GM18499 (cell line): ENCODE data around the gene SFT2D2.

Experiments
- ATAC-seq: cut with Tn5 transposase; IDR thresholded peaks from one replicate; pipeline ENCODE4 v1.9.1; 2021; ENCODE audit warnings: moderate number of reproducible peaks; ENCODE audit not compliant: insufficient read depth, unreplicated experiment

SFT2D2 gene

DNA sequence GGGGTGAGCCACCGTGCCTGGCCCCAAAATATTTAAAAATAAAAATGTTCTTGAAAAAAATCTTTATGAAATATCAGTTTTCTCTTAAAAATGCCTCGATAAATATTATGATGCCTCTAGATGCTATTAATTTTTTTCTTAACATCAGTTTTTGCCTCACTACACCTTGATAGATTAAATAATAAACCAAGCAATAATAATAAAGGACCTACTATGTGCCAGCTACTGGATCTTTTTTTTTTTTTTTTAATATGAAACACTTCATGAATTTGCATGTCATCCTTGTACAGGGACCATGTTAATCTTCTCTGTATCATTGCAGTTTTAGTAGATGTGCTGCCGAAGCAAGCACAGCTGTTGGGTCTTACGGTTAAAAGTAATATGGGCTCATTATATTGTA lies 37.3 kb downstream of the SFT2D2 start:
- no peak for ATAC-seq

DNA sequence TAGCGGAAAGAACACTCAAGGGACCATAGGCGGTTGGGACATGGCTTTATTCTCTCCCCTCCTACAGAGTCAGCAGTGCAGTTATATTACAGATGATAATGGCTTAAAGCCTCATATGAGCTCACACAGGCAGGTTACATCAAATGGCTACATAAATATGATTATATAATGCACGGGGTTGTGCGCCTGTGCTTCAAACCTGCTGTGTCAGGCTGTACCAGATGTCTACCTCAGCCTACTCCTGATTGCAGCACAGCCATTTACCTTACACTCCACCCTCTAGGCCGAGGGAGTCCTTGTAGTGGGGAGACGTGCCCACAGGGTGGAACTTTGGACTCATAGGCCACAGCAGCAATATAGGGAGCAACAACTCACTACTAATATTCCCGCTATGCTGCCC lies 38.5 kb downstream of the SFT2D2 start:
- ATAC-seq = no peak

DNA sequence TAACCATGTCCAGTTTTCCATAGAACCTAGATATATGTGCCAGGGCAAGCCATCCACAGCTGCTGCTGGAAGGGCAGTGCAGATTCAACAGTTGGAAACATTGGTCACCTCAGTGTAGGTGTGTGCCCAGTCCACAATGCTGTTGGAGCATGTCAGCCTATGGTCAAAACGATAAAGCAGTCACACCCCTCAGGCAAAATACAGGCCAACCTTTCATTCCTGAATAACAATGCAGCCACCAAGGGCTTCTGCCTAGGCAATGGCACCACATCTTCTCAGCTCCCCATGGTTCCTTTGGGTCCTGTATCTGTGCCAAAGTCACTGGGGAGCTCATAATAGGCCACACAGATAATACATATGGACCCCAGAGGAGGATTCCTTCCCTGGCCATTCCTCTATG lies 39.8 kb downstream of the SFT2D2 start:
- ATAC-seq = no peak

DNA sequence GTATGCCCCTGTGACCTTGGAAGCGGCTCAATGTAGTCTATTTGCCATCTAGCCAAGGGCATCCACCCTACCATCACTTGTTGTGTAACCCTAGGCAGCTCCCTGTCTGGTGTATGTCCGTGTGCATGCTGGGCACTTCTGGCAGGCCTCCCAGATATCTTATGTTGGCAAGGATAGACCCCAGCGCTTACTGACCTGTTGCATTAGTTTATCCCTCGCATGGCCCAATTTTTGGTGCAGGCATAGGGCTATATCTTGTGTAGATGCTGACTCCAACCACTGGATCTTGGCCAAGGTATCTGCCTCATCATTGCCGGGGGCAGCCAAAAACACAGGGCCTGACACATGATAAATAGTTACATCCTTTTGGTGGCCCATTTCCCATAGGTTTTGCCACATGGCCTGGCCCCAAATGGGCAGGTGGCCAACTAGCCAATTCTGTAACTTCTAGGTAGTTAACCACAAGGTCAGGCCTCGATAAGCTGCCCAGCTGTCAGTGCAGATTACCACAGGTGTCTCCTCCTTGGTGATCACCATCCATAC lies 40.9 kb downstream of the SFT2D2 start:
- ATAC-seq = no peak

DNA sequence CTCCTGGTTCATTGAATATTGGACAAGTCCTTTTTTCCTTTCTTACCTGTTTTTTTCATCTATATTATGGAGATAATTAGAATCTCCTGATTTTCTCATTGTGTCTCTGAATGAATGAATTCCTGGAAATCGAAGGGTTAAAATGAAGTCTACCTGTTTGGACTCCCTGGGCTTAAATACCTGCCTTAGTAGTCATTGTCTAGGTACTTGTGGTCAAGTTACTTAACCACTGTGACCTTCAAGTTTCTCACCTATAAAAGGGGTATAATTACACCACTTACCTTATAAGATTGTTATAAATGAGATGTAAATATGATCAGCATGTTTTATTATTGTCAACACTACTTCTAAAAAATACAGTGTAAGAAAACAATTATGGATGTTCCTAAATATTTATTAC lies 45.8 kb downstream of the SFT2D2 start:
- ATAC-seq = no peak

DNA sequence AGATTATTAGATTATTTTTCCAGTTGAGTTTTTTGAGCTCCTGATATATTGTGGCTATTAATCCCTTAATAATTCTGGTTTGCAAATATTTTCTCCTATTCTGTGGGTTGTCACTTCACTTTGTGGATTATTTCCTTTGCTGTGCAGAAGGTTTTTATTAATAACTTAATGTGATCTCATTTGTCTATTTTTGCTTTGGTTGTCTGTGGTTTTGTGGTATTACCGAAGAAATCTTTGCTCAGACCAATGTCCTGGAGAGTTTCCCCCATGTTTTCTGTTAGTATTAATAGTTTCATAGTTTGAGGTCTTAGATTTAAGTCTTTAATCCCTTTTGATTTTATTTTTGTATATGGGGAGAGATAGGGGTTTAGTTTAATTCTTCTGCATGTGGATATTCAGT lies 47.8 kb downstream of the SFT2D2 start:
- ATAC-seq = no peak

DNA sequence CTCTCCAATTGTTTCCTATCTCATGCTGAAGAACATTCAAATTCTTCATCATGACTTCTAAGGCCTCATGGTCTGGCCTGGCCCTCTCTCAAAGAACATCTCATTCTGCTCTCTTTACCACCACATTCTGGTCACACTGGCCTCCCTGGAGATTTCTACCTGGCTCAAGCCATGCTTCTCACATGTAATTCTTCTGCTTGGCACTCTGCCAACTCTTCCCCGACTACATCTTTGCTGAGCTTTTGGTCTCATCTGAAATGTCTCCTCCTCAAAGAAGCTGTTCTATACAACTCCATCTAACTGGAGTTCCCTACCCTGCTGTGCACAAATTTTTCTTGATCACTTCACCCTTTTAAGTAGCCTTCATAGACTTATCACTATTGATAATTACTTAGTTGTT lies 53.4 kb downstream of the SFT2D2 start:
- no peak for ATAC-seq

DNA sequence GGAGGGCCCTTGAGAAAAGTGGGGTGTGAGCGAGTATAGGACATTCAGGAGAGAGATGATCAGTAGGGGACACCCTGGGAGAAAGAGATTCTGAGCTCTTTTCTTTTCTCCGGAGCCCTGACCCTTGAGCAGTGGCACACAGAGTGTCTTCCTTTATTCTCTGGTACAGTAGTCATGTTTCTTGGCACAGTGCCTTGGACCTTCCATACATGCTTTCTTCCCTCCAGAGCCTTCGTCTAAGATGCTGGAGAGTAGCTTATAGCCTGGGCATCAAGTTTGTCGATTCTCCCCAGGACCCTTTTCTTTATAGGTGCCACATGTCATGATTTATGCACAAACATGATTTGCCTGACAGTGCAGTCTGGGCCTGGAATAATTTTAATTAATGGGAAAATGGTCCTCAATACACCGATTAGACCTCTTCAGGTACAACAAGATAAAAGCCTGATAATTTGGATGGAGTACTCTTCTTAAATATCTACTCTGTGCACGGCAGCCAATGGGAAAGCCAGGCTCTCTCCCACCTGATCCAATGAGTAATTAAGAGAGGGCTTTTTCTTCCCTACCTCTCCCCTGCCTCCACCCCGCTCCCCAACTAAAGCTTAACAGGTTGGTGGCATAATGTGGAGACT lies 54.6 kb downstream of the SFT2D2 start, which contains the start of gene TBX19:
Gene TBX19, plus strand, starts transcription at position 582 of the 632 bp plus-strand sequence. CDS start 214 bp downstream, outside the sequence.
- no peak for ATAC-seq

DNA sequence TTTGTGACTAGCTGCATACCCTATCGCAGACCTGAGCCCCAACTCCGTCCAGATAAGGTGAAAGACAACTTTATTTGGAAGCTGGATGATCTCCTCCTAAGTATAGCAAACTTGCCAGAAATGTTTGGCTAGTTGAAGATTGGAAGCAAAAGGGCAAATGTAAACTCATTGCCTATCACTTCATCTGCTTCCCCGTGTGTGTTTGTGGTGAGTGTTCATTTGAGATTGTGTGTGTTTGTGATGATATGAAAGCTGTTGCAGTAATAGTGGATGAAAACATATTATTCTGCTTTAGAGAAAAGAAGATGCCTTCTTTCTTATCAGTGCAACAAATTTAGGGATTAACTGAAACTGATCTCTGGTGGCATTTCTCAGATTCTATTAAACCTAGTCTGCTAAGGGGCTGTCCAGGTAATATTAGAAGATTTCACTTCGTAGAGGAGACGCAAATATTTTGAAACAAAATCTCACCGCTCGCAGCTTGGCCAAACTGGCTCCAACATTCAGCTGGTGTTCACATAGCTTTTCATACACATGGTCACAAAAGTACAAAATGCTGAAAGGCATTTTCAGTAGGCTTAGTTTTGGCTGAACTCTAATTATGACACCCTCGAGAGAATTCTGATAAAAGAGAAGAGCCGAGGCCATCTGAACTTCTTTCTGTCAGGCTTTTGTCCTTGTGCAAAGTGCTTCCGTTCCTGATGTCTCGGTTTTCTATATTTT lies 56.0 kb downstream of the SFT2D2 start:
- no peak for ATAC-seq

DNA sequence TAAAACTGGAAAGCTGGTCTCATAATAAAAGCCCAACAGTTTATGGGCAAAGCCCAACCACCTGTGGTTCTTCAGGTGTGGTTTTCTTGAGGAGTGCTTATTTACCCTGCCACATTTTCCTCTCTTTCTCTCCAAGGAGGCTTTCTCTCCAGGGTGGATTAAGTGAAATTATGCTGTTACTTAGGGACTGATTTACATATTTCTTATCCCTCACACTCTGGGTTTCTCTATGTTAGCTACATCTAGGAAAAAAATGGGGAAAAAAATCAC lies 59.7 kb downstream of the SFT2D2 start:
- ATAC-seq = no peak

DNA sequence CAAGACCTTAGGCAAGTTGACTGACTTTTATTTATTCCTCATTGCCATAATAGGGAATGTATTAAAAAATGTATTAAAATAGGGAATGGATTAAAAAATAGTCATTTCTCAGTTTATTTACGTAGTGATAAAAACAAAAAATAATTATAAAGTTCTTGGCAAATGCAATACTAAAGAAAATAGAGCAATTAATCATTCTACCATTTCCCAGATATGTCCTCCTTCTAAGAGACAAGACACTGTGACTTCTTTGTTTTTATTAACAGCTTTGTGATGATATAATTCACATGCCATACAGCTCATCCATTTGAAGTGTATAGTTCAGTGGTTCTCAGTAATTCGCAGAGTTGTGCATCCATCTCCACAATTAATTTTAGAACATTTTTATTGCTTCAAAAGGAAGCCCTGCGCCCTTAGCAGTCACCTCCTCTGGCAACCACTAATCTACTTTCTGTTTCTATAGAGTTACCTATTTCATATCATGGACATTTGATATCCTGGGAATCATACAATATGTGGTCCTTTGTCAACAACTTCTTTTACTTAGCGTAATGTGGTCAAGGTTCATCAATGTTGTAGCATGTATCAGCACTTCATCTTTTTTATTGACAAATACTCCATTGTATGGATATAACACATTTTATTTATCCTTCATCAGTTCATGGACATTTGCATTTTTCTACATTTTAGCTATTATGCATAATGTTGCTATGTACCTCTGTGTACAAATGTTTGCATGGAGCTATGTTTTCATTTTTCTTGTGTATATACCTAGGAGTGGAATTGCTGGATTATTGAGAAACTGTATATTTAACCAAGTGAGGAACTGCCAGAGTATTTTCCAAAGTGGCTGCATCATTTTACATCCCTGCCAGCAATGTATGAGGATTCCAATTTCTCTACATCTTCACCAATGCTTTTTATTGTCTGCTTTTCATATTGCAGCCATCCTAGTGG lies 60.4 kb downstream of the SFT2D2 start:
- ATAC-seq = no peak

DNA sequence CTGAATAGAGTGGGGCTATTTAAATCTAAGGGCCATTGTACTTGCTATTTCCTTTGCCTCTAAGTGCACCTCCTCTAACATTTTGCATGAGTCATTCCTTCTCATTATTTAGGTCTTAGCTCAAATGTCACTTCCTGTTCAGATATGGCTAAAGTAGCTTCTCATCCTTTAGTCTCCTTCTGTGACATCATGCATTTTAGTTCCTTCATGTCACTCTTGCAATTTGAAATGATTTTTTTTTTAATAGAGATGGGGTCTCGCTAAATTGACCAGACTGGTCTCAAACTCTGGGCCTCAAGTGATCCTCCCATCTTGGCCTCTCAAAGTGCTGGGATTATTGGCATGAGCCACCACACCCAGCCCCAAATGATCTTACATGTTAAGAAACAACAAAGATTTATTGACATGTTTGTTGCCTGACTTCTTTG lies 61.4 kb downstream of the SFT2D2 start:
- no peak for ATAC-seq

DNA sequence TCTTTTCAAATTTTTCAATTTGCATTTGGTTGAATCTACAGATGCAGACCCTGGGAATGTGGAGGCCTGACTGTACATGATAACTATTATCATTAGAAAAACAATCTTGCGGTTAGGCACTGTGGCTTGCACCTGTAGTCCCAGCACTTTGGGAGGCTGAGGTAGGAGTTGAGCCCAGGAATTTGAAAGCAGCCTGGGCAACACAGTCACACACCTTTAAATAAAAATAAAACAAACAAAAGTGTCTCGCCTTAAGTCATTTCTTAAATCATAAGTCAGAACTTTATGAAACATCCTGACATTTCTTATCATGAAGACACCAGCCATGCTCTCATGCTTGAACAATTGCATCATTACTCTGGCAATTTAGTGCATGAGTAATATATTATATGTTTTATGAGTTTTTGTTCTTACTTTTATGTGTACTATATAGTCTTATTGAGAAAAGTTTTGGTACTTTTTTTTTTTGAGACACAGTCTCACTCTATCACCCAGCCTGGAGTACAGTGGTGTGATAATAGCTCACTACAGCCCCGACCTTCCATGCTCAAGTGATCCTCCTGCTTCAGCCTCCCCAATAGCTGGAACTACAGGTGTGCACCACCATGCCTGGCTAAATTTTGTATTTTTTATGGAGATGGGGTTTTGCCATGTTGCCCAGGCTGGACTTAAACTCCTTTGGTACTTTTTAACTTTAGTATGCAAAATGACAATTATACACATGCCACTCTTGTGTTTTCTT lies 62.7 kb downstream of the SFT2D2 start:
- no peak for ATAC-seq

DNA sequence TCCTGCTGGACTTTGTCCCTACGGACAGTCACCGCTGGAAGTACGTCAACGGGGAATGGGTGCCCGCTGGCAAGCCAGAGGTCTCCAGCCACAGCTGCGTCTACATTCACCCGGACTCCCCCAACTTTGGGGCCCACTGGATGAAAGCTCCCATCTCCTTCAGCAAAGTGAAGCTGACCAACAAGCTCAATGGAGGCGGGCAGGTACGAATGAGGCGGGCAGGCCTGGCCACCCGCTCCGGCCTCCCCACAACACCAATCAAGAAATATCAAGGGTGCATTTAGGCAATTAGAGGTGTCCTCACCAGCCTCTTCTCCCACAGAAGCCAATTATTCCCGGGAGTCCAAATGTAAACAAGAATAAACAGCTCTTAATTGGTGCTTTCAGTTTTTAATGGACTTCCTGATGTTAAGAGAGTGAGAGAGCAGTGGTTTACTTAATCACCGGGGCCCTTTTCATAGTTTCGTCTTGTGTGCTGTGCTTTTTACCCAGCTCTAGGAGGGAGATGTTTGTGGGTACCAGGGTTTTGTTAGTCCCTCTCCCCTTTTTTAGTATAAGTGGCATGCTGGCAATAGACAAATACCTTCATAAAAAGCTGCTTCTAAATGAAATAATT lies 65.5 kb downstream of the SFT2D2 start:
- ATAC-seq = no peak

DNA sequence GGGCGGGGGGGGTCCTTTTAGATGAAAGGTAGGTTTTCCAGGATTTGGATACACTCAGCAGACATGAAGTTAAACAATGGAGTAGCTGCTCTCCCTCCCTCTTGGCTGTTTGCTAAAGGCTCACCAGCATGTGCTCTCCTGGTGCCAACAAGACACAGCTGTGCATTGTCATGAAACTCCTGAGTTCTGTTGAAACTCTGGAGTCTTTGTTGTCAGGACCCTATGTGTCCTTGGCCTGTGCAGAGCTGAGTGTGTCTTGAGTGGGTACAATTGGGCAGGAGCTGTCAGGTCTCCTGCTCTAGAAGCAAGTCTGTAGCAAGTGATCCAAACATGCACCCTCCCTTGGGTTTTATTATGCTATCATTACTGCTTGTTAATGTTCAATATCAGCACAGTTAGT lies 67.6 kb downstream of the SFT2D2 start:
- ATAC-seq = no peak

DNA sequence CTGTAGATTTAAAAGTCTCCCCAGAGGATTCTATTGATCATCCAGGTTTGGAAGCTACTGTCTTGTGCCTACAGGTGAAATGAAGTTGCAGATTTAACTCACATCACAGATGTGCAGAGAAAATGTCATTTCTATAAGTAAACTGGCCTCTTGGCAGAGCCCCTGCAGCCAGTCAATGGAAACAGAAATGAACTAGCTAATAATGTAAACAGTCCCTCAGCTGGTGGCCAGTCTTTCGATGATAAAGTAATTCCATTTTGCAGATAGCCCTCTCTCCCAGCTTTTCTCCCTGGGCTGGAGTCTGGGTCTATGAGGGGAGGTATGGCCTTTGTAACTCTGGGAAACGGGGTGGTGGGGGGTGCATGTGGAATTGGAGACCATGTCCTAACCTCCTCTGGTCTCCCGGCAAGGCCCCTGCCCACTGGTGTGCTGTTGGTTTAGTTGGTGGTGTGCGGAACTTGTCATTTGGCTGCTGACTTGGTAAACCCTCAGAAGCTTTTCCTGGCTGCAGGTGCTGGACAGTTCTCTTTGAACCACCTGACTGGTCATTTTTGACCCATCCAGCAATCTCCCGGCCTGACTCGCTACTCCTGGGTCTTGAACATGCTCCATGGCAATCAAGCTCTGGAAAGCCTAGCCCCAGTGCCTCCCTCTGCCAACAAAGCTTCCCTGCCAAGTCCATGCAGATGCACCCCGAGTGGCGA lies 69.8 kb downstream of the SFT2D2 start:
- no peak for ATAC-seq

DNA sequence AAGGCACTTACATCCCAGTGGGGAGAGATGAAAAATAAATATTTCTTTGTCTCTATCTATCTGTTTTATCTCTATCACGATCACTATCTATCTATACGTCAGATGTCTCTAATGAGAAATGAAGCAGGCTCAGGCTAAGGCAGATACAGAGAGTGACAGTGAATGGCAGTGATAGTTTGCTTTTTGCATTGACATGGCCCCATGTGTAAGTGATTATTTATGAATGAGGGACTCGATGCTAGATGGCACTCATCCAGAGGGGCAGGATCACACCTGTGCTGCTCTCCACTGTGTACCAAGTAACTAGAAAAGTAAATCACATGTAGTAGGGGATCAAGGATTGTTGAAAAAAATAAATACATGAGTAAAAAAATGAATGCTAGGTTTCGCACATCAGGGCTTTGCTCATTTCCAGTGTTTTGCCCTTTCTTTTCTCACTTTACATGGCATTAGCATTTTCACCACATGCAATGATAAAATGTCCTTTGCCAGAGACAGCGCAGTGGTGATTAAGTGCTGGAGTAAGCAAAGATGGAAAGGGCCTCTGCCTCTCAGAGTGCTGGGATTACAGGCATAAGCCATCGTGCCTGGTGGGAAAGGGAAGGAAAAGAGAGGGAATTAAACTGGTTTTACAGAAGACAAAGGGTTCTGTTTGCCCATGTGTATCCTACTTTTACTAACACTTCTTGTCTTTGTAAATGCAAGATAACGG lies 71.4 kb downstream of the SFT2D2 start:
- no peak for ATAC-seq

DNA sequence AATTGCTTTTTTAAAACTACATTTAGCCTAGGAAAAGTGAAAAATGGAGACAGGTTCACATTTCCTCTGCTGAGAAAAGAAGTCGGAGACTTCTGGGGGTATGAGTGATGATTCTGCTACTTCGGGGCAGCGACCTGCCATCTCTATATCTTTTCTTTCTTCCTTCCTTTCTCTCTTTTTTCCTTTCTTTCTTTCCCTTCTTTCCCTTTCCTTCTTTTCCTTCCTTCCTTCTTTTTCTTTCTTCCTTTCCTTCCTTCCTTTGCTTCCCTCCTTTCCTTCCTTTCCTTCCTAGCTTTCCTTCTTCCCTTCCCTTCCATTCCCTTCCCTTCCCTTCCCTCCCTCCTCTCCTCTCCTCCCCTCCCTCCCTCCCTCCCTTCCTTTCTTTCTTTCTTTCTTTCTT lies 72.6 kb downstream of the SFT2D2 start:
- no peak for ATAC-seq

DNA sequence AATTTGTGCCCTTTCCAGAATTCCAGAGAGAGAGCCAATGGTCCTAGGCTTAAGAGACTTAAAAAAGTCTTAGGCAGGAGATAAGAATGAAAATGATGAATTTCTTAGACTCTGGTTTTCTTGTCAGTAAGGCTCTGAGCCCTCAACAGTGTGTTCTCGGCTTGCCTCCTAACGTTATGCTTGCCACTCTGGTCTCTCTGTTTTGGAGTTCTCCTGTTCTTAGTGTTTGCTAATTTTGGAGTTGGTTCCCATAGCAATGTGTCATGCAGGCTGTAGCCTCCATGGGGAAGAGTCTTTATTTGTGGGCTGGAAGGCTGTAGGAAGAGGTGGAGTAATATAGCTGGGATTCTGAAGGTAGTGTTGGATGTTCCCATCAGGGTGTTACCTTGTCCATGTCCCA lies 74.8 kb downstream of the SFT2D2 start:
- ATAC-seq = no peak
